HG02642 (cell line): Measurements from ENCODE around the gene STX1B.
A peak's percentile ranks its signal among the peaks of the same experiment; 100 is the strongest.
"Not testable (repeated sequence)": the region's sequence is repeated elsewhere in the genome, so short reads cannot be mapped to it uniquely, and the experiment has no call there.

Experiments used
- ATAC-seq: cut with Tn5 transposase; IDR thresholded peaks from one replicate; pipeline ENCODE4 v1.9.1; 2021; ENCODE audit warnings: mild to moderate bottlenecking; ENCODE audit not compliant: unreplicated experiment, poor library complexity

The STX1B gene

DNA sequence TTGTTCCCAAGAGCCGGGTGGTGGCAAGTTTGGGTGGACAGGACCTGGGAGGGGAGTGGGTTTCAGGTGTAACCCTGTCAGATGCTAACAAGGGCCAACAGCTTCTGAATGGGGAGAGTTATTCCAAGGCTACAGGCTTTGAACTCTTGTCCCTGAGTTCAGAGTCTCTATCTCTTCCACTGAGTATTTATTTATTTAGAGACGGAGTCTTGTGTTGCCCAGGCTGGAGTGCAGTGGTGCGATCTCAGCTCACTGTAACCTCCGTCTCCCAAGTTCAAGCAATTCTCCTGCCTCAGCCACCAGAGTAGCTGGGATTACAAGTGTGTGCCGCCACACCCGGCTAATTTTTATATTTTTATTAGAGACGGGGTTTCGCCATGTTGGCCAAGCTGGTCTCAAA is 55.4 kb downstream of the STX1B start:
- no peak for ATAC-seq

DNA sequence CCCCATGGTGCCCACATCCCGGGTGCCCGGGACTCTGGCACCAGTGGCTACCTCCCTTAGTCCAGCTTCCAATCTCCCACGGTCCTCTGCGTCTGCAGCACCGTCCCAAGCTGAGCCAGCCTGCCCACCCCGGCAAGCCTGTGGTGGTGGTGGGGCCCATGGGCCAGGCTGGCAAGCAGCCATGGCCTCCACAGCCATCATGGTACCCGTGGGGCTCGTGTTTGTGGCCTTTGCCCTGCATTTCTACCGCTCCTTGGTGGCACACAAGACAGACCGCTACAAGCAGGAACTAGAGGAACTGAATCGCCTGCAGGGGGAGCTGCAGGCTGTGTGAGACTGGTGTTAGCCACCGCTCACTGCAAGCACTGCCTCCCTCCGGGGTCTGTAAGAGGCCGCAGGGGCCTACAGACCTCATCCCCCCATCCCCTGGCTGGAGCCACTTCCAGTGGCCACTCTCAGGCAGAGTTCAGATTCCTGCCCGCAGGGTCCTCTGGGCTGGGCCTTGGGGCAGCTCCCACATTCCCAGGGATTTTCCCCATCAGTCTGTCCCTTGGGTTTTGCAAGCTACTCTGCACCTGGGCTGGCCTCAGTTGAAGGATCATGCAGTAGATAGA is 56.8 kb downstream of the STX1B start:
- no peak for ATAC-seq

DNA sequence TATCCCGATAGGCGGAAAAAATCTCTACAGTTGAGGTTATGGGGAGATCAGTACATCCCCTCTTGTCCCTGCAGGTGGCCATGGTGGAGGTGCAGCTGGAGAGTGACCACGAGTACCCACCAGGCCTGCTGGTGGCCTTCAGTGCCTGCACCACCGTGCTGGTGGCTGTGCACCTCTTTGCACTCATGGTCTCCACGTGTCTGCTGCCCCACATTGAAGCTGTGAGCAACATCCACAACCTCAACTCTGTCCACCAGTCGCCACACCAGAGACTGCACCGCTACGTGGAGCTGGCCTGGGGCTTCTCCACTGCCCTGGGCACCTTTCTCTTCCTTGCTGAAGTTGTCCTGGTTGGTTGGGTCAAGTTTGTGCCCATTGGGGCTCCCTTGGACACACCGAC is 57.3 kb downstream of the STX1B start:
- no peak for ATAC-seq

DNA sequence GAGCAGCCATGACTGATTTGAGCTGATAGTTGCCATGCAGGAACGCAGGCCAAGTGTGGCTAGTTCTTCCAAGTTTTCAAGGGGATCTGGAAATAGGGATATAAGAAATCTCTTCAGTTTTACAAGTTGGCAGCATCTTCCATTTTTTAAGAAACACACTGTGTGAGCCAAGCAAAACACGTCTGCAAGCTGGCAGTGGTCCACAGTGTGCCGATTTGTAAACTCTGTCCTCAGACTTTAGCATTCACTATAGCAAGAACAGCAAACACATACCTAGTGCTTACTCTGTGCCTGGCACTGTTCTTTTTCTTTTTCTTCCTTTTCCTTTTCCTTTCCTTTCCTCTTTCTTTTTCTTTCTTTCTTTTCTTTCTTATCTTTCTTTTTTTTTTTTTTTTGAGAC is 58.7 kb downstream of the STX1B start:
- no peak for ATAC-seq

DNA sequence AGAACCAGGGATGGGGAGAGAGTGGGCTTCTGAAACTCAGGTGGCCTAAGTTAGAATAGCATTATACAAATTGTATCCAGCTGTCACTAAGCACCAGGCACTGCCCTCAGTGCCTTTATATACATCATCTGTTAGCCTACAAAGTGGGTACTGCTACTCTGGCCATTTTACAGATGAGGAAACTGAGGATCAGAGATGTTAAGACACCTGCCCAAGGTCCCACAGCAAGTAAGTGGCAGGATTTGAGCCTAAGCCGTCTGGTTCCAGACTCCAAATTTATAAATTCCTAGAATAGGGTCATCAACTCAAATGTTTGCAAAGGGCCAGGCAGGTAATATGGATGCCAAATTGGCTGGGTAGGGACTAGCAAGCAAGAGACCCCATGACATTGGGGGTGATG is 59.2 kb downstream of the STX1B start:
- ATAC-seq = no peak

DNA sequence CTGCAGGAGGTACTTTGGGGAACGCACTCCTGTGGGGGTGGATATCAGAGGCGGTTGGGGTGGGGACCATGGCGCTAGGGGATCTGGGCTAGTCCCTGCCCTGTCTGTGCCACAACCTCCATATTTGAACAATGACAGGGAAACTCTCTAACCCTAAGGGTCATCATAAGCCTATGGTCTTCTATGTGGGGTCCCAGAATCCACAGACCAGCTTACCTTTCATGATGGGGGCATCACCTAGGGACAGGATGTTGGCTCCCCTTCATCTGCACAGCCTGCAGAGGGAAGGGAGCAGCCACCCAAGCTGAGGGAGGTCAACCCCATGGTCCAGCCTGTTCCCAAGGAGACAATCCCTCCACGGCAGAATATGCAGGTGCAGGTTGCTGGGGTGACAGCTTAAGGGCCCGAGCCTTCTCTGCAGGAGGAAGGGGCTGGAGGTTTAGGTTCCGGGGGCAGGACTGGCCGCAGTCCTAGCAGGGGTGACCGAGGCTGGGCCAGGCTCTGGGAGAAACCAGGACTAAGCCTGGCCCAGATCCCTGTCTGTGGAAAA is 59.8 kb downstream of the STX1B start:
- ATAC-seq = no peak

DNA sequence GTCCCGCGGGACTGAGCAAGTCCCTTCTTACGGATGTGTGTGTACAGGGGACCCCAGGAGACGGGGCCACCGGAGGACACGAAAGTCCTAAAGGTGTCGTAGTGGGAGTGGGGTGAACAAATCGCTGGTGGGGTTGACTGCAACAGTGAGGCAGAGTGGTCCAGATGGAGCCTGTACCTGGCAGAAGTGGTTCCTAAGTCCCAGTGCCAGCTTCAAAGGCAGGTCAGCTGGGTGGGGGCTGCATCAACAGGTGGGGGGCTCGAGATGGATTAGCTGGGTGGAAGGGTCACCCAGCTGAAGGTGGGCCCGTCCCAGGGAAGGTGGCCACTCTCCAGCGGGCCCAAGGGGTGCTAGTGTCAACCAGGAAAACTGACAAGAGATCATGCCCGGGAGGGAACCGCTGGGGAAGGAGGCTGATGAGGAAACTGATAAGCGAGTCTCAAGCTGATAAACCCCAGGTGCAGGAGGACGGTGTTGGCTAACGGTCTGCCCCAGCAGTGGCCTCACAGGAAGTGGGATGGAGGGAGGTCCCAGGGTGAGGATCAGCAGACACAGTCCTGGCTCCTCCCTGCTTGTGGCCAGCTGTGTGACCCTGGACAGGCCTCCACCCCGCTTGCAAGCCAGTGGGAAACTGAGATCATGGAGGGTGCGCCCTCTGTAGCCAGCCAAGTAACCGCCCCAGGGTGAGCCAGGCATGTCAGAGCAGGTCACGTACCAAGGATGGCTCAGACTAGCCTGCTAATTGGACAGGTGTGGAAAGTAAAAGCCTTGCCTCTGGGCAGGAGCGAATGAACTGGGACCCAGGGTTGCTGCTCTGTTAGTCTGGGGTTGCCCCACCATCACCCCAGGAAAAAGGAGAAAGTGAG is 60.6 kb downstream of the STX1B start:
- ATAC-seq = peak; percentile 44

DNA sequence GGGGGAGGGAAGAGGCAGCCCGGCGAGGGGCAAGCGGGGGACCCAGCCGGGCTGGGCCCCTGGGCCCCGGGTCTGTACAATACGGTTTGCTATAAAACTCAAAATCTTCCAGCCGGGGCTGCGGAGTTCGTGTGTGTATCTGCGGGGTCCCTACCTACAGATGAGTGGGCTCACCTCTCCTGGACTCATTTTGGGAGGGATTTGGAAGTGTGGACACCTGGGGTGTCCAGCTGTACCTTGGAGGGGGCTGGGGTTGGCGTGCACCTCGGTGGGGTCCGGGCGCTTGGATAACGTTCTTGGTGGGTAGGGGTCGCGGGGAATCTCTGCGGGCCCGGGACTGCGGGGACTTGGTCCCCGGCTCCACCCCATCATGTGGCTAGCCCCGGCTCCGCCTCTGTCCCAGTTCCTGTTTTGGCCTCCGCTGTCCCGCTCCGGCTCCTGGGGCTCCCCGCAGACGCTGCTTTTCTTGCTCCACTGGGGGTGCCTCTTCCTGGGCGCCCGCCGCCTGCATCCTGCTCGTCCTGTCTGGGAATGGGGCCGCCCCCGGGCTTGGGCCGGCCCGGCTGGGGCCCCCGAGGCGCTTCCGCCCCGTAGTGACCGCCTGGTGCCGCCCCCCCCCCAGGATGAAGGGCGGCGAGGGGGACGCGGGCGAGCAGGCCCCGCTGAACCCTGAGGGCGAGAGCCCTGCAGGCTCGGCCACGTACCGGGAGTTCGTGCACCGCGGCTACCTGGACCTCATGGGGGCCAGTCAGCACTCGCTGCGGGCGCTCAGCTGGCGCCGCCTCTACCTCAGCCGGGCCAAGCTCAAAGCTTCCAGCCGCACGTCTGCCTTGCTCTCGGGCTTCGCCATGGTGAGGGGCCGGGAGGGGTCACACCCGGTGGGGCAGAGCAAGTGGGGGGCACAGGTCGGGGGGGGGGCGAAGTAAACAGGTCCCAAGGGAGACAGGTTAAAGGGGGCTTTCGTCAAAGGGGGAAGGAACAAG is 61.5 kb downstream of the STX1B start, which contains the start of gene ORAI3:
Gene ORAI3, plus strand, starts transcription at position 402 of the 983 bp plus-strand sequence. Its CDS starts 222 bp downstream, at position 624.
- ATAC-seq = peak; percentile 70

DNA sequence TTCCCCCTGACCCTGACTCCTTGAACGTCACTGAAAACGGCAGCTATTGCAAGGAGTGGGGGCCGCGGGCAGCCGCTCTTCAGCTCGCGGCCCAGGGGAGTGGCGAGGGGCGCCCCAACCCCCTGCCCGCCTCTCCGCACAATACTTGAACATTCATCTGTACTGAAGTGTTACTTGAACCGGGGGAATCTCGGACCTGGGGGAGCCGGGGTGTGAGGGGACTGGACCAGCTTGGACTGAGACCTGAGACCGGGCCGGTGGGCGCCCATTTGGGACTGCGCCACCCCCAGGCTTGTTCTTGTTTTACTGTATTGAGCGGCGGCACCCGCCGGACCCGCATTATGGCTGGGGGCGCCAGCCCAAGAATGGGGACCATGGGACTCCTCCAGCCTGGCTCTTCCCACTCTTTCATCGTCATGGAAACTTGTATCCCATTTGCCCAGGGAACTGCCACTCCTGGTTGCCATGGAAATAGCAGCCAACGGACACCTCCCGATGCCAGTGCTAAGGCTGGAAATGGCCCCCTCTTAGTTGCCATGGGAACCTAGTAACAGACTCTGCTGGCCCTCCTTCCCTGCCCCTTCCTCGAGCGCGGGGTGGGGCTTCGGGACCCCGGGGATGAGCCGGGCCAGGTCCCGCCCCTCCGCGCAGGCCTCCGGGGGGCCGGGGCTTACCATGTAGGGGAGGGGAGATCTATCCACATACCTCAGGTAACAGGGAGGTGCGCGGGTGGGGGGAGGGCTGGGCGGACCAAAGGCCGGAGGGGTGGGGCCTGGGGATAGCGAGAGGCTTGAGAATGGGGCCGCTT is 62.4 kb downstream of the STX1B start:
- no peak for ATAC-seq

DNA sequence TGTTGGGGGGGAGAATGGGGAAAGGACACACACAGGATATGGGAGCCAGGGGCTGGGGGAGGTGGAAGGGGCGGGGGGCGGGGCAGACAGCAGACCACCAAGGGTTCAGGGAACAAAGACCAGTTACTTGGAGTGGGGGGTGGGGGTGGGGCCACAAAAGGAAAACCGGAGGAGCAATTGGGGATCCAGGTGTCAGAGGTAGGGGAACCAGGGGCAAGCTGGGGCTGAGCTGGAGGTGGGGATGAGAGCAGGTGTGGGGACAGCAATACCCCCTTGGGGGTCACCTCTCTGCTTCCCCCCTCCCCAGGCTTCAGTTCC is 62.9 kb downstream of the STX1B start:
- no peak for ATAC-seq

DNA sequence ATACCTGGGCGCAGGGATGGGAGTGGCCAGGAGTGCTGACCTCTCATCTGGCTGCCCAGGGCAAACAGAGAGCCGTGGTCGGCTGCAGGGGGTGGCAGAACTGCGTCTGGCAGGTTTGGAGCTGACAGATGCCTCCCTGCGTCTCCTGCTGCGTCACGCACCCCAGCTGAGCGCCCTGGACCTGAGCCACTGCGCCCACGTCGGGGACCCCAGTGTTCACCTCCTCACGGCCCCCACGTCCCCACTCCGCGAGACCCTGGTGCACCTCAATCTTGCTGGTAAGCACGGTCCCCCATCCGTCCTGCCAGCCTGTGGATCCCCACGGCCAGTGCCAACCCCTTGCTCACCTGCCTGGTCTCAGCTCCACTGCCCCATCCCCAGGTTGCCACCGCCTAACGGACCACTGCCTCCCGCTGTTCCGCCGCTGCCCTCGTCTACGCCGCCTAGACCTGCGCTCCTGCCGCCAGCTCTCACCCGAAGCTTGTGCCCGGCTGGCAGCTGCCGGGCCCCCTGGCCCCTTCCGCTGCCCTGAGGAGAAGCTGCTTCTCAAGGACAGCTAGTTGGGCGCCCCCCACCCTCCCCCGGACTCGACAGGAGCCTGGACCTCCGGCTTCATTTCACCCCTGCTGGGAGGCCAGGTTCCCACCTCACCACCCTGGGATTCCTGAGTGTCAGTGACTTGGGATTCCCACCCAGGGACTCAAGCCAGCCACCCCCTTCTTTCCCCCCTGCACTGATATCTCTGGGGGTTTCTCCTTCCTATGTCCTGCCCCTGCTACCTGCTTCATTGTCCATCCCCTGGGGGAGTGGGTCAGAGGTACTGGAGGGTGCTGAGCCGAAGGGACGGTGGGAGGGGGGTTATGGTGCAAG is 63.5 kb downstream of the STX1B start:
- no peak for ATAC-seq

DNA sequence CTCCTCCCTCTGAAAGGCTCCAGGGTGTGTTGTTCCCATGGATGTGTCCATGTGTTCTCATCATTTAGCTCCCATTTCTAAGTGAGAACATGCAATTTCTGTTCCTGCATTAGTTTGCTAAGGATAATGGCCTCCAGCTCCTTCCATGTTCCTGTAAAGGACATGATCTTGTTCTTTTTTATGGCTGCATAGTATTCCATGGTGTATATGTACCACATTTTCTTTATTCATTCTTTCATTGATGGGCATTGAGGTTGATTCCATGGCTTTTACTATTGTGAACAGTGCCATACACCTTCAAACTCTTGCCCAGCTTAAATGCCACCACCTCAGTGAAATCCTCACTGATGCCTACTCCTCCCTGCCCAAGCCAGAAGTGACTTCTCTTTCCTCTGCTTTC is 66.1 kb downstream of the STX1B start:
- no peak for ATAC-seq

DNA sequence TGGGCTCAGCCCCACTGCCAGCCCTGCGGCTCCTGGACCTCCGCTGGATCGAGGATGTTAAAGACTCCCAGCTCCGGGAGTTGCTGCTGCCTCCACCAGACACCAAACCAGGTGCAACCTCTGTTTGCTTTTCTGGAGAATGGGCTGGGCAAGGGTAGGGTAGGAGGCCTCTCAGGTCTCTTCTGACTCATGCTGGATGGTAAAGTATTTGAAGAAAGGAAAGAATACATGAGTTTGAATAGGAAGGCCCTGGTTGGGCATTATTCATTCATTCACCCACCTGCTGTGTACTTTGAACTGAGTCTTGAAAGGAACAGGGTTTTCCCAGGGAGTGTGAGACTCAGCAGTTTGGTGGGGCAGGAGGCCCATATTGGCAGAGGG is 68.0 kb downstream of the STX1B start:
- ATAC-seq = no peak

DNA sequence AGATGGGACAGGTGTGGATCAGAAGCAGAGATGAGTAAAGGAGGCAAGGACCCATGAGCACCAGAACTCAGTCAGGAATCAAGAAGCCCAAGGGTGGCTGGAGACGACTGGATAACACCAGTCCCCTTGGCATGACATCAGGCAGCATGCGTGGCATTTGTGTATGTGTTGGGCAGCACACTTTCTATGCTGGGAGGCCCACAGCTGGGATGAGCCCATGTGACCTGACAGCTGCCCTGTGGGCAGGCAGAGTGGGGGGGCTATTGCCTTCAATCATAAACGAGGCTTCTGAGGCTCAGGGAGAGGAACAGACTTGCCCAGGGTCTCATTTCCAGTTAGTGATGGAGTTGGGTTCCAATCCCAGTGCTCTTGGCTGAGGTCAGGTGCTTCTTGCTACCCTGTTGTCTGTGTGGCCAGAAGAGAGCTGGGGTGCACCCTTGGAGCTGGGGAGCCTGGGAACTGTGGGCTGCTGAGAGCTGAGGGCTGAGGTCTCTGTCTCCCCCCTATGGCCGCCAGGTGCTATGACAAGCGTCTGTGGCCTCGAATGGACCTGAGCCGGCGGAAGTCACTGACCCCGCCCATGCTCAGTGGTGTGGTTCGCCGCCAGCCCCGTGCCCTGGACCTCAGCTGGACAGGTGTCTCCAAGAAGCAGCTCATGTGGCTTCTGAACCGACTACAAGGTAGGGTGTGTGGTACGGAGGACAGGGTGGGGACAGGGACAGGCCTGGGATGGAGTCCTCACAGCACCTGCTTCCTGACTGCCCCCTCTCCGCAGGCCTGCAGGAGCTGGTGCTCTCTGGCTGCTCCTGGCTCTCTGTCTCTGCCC is 68.6 kb downstream of the STX1B start:
- ATAC-seq = peak; percentile 84

DNA sequence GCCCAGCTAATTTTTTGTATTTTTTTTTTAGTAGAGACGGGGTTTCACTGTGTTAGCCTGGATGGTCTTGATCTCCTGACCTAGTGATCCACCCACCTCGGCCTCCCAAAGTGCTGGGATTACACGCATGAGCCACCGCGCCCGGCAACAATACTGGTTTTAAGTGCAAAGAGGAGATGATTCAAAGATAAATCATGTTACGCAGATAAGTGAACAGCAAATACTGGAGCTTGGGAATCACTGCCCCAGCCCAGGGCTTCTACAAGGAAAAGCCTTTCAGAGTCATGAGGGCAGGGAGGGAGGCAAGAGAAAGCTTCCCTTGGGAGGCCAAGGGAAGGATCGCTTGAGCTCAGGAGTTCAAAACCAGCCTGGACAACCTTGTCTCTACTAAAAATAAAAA is 70.9 kb downstream of the STX1B start:
- ATAC-seq = not testable (repeated sequence)
